Omental fat pad (tissue), 4 donors: ENCODE measurements around the gene ST3GAL3. TPM values are rescaled to one million over a fixed set of nuclear protein-coding genes. Genes with fewer than 3 reads are reported as not detected.

Experiments
- ATAC-seq: fragments of 150-250 bp; one replicate; pipeline ENCODE4 v1.9.1; 2016; ENCODE audit warnings: mild to moderate bottlenecking, moderate library complexity; ENCODE audit not compliant: low FRiP score
- DNase-seq: peaks from one replicate; pipeline ENCODE4 v3.0.0-alpha.2; 2019; ENCODE audit warnings: low spot score
- total RNA-seq, 4 donors: library from RNA; depleted of rRNA; stranded (reverse); fragments of >200 nt; gene quantifications; one replicate each; pipeline ENCODE4 v1.1.0, GENCODE V29; 2016
- TF ChIP-seq, protein P1 (sequence below), 3 donors: fragments of 450-650 bp; IDR thresholded peaks; one replicate each; pipeline ENCODE4 v1.5.1; 2016 to 2017; ENCODE audit warnings: antibody characterized with exemption in 3 of 3, mild to moderate bottlenecking in 3 of 3, moderate library complexity in 2 of 3

The ST3GAL3 gene
- total RNA-seq, 4 donors from 2014 or later = 13.4 to 23.9 (median 20.1) TPM

DNA sequence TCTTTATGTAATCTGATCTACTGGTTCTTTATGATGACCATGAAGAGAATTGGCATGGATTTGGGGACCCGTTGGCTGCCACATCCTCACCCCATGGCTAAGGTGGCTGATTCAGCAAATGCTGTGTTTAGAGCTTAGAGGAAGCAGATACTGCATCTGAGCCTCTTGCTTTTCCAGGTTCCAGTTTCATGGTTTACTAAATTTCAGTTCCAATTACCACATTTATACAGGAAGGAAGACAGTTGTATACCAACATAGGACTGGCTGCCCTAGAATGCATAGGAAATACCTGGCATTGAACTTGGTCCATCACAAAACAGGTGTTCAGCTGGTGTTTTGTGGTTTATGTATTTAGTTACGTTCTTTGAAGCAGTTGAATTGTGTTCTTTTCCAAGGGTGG is 107.1 kb downstream of the ST3GAL3 start:
- TF ChIP-seq, protein P1, sequence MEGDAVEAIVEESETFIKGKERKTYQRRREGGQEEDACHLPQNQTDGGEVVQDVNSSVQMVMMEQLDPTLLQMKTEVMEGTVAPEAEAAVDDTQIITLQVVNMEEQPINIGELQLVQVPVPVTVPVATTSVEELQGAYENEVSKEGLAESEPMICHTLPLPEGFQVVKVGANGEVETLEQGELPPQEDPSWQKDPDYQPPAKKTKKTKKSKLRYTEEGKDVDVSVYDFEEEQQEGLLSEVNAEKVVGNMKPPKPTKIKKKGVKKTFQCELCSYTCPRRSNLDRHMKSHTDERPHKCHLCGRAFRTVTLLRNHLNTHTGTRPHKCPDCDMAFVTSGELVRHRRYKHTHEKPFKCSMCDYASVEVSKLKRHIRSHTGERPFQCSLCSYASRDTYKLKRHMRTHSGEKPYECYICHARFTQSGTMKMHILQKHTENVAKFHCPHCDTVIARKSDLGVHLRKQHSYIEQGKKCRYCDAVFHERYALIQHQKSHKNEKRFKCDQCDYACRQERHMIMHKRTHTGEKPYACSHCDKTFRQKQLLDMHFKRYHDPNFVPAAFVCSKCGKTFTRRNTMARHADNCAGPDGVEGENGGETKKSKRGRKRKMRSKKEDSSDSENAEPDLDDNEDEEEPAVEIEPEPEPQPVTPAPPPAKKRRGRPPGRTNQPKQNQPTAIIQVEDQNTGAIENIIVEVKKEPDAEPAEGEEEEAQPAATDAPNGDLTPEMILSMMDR (IDR thresholded peaks at IDR 0.05) = no peak
- DNase-seq (no peak), ATAC-seq (no peak)

DNA sequence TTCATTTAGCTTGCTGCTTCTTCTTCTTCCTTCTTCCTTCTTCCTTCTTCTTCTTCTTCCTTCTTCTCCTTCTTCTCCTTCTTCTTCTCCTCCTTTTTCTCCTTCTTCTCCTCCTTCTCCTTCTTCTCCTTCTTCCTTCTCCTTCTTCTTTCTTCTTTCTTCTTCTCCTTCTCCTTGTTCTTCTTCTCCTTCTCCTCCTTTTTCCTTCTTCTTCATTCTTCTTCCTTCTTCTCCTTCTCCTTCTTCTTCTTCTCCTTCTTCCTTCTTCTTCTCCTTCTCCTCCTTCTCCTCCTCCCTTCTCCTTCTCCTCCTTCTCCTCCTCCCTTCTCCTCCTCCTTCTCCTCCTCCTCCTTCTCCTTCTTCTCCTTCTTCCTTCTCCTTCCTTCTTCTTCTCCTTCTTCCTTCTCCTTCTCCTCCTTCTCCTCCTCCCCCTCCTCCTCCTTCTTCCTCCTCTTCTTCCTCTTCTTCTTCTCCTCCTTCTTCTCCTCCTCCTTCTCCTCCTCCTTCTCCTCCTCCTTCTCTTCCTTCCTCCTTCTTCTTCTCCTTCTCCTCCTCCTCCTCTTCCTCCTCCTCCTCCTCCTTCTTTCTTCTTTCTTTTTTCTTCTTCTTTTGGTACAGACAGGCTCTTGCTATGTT is 110.1 kb downstream of the ST3GAL3 start:
- ATAC-seq = no peak
- no peak for DNase-seq
- TF ChIP-seq, protein P1 (IDR thresholded peaks at IDR 0.05) = no peak

DNA sequence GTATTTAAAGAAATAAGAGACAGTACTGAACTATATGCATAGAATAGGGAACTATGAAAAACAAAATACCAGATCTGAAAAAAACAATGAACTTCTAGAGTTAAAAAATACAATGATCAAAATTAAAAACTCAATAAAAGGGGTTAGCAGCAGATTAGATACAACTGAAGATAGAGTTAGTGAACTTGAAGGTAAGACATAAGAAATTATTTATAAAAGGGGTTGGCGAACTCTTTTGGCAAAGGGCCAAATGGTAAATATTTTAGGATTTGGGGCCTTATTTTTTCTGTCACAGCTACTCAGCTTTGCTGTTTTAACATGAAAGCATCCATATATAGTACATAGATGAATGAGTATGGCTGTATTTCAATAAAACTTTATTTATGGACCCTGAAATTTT is 111.4 kb downstream of the ST3GAL3 start:
- DNase-seq = no peak
- ATAC-seq = no peak
- TF ChIP-seq, protein P1 (IDR thresholded peaks at IDR 0.05) = no peak

DNA sequence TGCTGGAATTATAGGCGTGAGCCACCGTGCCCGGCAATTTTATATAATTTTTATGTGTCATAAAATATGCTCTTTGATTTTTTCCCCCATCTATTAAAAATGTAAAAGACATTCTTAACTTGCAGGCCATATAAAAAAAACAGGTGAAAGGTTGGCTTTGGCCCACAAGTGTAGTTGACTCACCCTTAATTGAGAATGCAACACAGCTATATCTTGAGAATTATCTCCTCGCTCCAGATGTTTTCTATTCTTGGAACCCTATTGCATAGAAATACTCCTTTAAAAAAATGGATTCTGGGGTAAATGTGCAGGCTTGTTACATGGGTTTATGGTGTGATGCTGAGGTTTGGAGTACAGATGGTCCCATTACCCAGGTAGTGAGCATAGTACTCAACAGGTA is 112.0 kb downstream of the ST3GAL3 start:
- DNase-seq (no peak), ATAC-seq (no peak)
- TF ChIP-seq, protein P1 (IDR thresholded peaks at IDR 0.05) = no peak

DNA sequence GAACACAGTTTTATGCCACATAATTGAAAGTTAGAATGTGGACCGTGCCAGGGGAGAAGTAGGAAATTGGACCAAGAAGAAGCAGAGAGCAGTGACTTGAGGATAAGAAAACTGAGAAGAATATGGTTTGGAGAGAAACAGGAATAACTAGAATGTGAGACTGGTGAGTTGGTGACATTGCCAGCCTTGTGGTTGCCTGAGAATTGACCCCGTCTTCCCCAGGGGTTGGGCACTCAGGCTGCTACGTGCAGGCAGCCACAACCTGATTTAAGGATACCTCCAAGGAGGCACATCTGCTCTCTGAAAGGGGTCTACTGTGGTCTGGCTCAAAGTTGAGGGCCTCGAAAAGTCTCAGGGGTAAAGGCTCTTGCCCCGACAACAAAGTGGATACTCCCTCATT is 114.1 kb downstream of the ST3GAL3 start:
- DNase-seq = no peak
- ATAC-seq = no peak

DNA sequence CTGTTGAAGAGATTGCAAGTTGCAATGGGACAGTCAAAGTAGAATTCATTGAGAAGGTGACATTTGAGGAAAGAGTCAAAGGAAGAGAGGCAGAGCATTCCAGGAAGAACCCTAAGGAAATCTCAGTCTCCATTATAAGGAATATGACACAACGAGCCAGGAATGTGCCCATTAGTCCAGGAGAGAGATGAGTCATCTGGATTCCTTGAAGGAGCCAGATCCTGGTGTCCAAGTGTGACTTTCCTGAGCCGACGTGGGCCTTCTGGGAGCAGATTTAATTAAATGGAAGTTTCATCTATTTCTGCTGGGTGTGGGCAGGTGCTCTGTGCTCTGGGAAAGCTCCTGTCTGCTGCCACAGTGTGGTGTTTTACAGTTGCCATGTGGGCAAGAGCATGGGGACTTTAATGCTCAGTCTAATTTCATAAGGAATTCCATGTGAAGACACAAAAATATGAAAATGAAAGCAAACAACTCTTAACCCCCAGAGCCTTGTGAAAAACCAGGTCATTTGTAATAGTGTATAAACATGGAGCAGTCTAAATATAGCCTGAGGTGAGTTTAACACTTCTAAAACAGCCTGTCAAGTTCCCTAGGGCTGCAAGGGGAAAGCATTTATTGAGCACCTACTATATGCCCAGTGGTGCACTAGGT is 114.8 kb downstream of the ST3GAL3 start:
- ATAC-seq (peak; percentile 83), DNase-seq (no peak)
- TF ChIP-seq, protein P1 (IDR thresholded peaks at IDR 0.05) = no peak

More for the DNA sequence above, 114.1 kb downstream of the ST3GAL3 start:
- TF ChIP-seq, protein P1 (IDR thresholded peaks at IDR 0.05) = no peak

DNA sequence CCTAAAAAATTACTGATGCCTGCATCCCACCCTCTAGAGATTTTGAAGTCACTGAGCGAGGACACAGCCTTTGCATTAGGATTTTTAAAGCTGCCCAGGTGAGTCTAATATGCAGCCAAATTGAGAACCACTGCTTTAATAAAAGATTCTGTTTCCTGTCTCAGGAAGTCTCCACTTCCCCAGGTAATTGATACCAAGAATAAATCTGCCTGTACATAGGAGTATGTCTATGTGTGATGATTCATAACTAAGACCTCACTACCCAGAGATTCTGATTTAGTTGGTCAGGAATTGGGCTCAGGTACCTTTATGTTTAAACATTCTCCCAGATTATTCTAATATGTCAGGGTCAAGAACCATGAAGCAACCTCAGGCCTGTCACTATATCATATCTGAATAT is 117.5 kb downstream of the ST3GAL3 start:
- no peak for ATAC-seq
- TF ChIP-seq, protein P1 (IDR thresholded peaks at IDR 0.05) = no peak

More for the DNA sequence above, 117.5 kb downstream of the ST3GAL3 start:
- DNase-seq = no peak
